Neural progenitor cell (in vitro differentiated cells): ENCODE results near the gene EGFR.

Source experiments
- CTCF ChIP-seq: fragments of 200-600 bp; sonication (generic); IDR thresholded peaks from 2 replicates; pipeline ENCODE4 v1.5.1; 2017; ENCODE audit warnings: antibody characterized with exemption, mild to moderate bottlenecking
- EZH2 ChIP-seq: fragments of 200-600 bp; sonication (generic); IDR thresholded peaks from 2 replicates; pipeline ENCODE4 v1.6.1; 2017; ENCODE audit warnings: antibody characterized with exemption, mild to moderate bottlenecking, moderate library complexity

GRCh38 chr7:55052081-55052480 is 33.3 kb downstream of the EGFR start:
- TF ChIP-seq EZH2 = no peak
- no peak for TF ChIP-seq CTCF
